Chondrocyte (in vitro differentiated cells): ENCODE measurements around the gene KRTAP27-1. TPM values are rescaled to one million over a fixed set of nuclear protein-coding genes. Genes with fewer than 3 reads are reported as not detected.

Experiments
- DNase-seq: peaks from one replicate; pipeline ENCODE4 v3.0.0; 2021; ENCODE audit warnings: mixed read lengths, low spot score
- H3K27ac Mint-ChIP-seq: one replicate; pipeline ENCODE4 v1.8.0; 2021; ENCODE audit warnings: mild to moderate bottlenecking, moderate library complexity, mixed read lengths; ENCODE audit not compliant: unreplicated experiment
- H3K27me3 Mint-ChIP-seq: 2 replicates; pipeline ENCODE4 v1.8.0; 2021; ENCODE audit warnings: low read depth, mixed read lengths
- H3K36me3 Mint-ChIP-seq: 2 replicates; pipeline ENCODE4 v1.8.0; 2021; ENCODE audit warnings: low read depth, mixed read lengths
- H3K4me1 Mint-ChIP-seq: 2 replicates; pipeline ENCODE4 v1.8.0; 2021; ENCODE audit warnings: low read depth, mild to moderate bottlenecking, mixed read lengths
- H3K4me3 Mint-ChIP-seq: one replicate; pipeline ENCODE4 v1.8.0; 2021; ENCODE audit warnings: mild to moderate bottlenecking, moderate library complexity, mixed read lengths; ENCODE audit not compliant: unreplicated experiment
- H3K9me3 Mint-ChIP-seq: 2 replicates; pipeline ENCODE4 v1.8.0; 2021; ENCODE audit warnings: low read depth, mixed read lengths
- CTCF ChIP-seq: fragments of 200-600 bp; sonication (generic); IDR thresholded peaks from 2 replicates; pipeline ENCODE4 v1.5.0; 2021; ENCODE audit warnings: antibody characterized with exemption, mild to moderate bottlenecking, moderate library complexity
- total RNA-seq: library from RNA; stranded (reverse); gene quantifications from 3 replicates; pipeline ENCODE4 v1.2.1, GENCODE V29; 2021

Gene KRTAP27-1
- total RNA-seq, 1 donor from 2014 or later: not detected

- no peak for TF ChIP-seq CTCF
- Mint-ChIP-seq H3K27me3 (no peaks in the 10 kb centered on the region), H3K4me1 (peaks cover 32% of the 10 kb centered on the region), H3K4me3 (no peak overlapping the region), H3K36me3 (no peaks in the 10 kb centered on the region), H3K27ac (no peak overlapping the region), H3K9me3 (no peaks in the 10 kb centered on the region)
- no peak for DNase-seq
Observed at GRCh38 chr21:30338717-30339116, 1.2 kb upstream of the KRTAP27-1 start.

GRCh38 chr21:30337772-30338171 lies 278 bp upstream of the KRTAP27-1 start:
- DNase-seq: no peak
- TF ChIP-seq CTCF: no peak
- H3K27me3 Mint-ChIP-seq: no peaks in the 10 kb centered on the region
- H3K36me3 Mint-ChIP-seq: no peaks in the 10 kb centered on the region
- no peaks in the 10 kb centered on the region for H3K9me3 Mint-ChIP-seq
- H3K4me3 Mint-ChIP-seq: no peak overlapping the region
- H3K4me1 Mint-ChIP-seq: peaks cover 41% of the 10 kb centered on the region
- no peak overlapping the region for H3K27ac Mint-ChIP-seq

- Mint-ChIP-seq H3K27ac (peak overlapping the region; percentile 45), H3K4me3 (no peak overlapping the region), H3K36me3 (no peaks in the 10 kb centered on the region), H3K27me3 (no peaks in the 10 kb centered on the region), H3K9me3 (no peaks in the 10 kb centered on the region), H3K4me1 (peaks cover 43% of the 10 kb centered on the region)
- no peak for DNase-seq
- no peak for TF ChIP-seq CTCF
Observed at GRCh38 chr21:30336596-30336995, 898 bp downstream of the KRTAP27-1 start.

- Mint-ChIP-seq H3K27me3 (no peaks in the 10 kb centered on the region), H3K36me3 (no peaks in the 10 kb centered on the region), H3K9me3 (no peaks in the 10 kb centered on the region), H3K4me1 (peaks cover 46% of the 10 kb centered on the region), H3K27ac (no peak overlapping the region), H3K4me3 (no peak overlapping the region)
- no peak for TF ChIP-seq CTCF
- DNase-seq: no peak
Observed at GRCh38 chr21:30333736-30334135, 3.8 kb downstream of the KRTAP27-1 start.

GRCh38 chr21:30332681-30333080 lies 4.8 kb downstream of the KRTAP27-1 start:
- Mint-ChIP-seq H3K4me3 (no peak overlapping the region), H3K4me1 (peaks cover 43% of the 10 kb centered on the region), H3K27ac (no peak overlapping the region), H3K27me3 (no peaks in the 10 kb centered on the region), H3K9me3 (no peaks in the 10 kb centered on the region), H3K36me3 (no peaks in the 10 kb centered on the region)
- no peak for DNase-seq
- TF ChIP-seq CTCF: no peak
